HG03135 (cell line): ENCODE results near the gene PPP2R1B.

Experiments used
- ATAC-seq: cut with Tn5 transposase; IDR thresholded peaks from one replicate; pipeline ENCODE4 v1.9.1; 2021; ENCODE audit warnings: mild to moderate bottlenecking, moderate library complexity; ENCODE audit not compliant: unreplicated experiment

Gene PPP2R1B

GRCh38 chr11:111765984-111766833 is at the start of gene PPP2R1B:
Gene PPP2R1B, minus strand, starts transcription at chr11:111766389. Its CDS starts 28 bp downstream, at chr11:111766361.
- peak; percentile 93 for ATAC-seq

- no peak for ATAC-seq
These were observed 49.3 kb upstream of the PPP2R1B start for GRCh38 chr11:111815489-111815888.

DNA sequence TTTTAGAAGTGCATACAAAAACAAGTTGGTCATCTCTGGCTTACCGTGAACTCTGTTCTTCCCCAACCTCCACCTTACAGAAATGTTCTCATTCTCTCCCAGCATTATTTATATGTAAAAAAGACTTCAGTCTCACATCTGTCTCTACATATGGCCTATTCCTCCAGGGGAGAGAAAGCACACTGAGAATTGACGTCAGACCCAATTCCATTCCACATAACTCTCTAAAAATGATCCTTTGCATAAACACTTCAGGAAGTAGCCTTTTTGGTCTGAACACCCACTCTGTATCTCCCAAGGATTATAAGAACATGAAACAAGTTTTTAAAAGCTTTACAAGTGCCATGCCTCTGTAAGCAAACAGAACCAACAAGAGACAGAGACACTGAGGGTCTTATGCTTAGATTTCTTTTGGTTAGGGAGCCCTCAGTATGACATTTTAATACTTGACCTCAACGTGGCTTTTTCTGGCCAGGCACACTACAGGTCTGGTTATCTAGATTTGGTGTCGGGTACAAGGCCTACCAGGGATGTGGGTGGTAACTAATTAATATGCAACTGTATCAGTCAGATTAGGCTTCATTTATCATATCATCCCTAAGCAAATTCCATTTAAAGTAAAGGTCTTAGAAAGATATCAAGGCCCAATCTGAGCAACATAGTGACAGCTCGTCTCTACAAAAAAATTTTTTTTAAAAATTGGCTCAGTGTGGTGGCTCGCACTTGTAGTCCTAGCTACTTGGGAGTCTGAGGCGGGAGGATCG is 48.5 kb upstream of the PPP2R1B start:
- ATAC-seq: no peak

- ATAC-seq: no peak
These were observed 47.9 kb upstream of the PPP2R1B start for GRCh38 chr11:111814106-111814505.

DNA sequence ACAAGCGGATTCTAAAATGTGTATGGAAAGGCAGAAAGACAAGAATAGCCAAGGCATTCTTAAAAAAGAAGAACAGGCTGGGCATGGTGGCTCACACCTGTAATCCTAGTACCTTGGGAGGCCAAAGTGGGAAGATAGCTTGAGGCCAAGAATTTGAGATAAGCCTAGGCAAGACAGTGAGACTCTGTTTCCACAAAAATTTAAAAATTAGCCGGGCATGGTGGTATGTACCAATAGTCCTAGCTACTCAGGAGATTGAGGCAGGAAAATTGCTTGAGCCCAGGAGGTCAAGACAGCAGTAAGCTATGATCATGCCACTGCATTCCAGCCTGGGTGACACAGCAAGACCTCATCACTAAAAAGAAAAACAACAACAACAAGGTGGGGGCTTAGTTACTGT is 46.0 kb upstream of the PPP2R1B start:
- ATAC-seq: no peak

DNA sequence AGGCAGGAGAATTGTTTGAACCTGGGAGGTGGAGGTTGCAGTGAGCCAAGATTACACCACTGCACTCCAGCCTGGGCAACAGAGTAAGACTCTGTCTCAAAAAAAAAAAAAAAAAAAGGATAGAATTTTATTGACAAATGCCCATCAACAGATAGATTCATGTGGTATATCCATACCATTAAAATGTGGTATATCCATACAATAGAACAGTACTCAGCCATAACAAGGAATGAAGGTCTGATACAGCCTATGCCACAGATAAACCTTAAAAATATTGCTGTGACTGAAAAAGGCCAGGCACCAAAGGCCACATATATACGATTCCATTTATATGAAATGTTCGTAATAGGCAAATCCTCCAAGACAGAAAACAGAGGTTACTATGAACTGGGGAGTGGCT is 45.3 kb upstream of the PPP2R1B start:
- no peak for ATAC-seq

GRCh38 chr11:111808834-111809233 is 42.6 kb upstream of the PPP2R1B start:
- no peak for ATAC-seq

DNA sequence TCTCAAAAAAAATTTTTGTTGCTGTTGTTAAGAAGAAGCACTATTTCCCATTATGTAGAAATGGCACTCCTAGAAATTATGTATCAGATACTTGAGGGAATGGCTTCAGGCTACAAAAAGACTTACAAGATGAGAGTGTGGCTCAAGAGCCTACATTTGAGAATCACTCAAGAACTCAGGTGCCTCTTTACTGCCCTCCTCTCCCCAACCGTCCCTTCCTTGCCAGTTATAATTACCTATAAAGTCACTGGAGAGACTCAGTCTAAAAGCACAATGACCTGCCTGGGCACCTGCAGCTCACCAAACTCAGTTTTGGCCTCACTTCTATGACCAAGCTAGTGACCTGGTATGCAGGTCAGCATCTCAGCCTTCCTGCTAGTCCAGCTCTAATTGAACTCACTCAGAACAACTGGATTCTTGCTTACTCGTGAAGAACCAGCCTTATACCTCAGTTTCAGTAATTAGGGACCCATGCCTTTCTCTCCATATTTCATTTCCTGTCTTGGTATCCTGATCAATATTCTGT is 41.9 kb upstream of the PPP2R1B start:
- ATAC-seq: no peak

DNA sequence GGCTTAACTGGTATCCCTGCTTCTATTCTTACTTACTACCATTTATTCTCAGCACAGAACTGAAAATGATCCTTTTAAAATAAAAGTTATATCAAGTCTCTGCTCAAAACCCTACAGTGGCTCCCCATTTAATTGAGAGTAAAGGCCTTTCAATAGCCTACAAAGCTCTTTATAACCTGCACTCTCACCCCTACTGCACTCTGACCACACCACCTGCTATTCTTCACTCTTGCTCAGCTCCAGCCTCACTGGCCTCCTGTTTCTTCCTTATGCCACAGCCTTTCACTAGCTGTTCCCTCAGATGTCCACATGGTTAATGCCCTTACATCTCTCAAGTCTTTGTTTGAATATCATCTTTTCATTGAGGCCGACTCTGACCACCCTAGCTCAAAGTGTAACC is 40.9 kb upstream of the PPP2R1B start:
- no peak for ATAC-seq

DNA sequence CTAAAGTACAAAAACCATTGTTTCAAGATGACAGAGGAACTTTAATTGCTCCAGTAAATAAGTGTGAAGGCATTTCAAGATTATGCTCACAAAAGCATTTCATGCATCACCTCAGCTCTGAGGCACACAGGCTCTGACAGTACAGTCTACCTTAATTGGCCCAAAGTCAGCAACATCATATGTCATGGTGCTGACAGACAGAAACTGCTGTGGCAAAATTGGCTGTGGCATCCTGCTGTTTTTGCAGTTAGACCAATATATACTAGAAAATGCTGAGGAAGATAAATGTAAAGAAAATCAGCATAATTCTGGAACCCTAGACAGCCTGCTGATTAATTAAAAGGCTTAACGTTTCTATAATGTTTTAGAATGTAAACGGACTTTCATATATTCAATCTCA is 34.9 kb upstream of the PPP2R1B start:
- no peak for ATAC-seq

DNA sequence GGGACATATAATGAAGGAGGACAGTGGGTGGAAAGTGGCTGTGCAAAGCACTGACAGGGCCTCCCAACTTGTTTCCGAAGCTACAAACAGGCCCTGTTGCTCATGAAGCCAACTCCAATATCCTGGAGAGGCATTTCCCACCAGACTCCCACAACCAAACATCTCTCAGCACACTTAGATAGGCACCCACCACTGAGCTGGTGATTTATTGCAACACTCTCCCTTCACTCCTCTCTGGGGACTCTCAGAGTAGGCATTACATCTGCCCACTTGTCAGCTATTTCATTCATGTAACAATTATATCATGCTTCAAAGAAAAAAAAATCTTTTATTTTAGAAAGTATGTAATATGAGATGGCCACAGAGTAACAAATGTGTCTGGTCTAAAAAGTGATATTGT is 32.1 kb upstream of the PPP2R1B start:
- ATAC-seq: no peak

GRCh38 chr11:111797145-111797581 is 31.0 kb upstream of the PPP2R1B start:
- ATAC-seq: peak; percentile 57

GRCh38 chr11:111796696-111797095 is 30.5 kb upstream of the PPP2R1B start:
- ATAC-seq: no peak

DNA sequence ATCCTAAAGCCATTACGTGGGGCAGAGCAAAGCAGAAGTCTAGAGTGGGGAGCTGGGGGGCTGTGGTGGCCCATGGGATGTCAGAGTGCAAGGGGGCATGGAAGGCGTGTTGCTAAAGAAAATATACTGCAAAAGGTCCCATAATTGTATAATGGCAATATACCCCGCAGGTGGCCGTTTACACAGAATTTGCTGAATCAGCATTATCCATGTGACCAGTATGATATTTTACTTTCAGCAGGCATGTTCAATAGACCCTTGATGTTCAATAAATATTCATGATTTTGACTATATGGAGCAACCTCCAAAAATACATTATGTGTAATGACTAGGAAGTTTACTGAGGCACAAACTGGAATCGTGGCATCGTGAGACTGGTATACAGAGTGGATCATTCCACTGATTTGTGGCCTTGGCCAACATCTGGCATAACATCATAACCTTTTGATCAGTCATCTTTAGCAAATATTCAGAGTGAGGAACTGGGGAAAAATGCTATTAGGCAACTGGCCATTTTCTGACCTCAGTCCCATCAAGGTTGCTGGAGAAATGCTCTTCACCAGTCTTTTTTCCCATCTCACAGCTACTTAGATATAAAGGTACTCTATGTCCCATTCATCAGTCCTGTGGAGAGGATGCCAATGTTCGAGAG is 29.3 kb upstream of the PPP2R1B start:
- no peak for ATAC-seq

DNA sequence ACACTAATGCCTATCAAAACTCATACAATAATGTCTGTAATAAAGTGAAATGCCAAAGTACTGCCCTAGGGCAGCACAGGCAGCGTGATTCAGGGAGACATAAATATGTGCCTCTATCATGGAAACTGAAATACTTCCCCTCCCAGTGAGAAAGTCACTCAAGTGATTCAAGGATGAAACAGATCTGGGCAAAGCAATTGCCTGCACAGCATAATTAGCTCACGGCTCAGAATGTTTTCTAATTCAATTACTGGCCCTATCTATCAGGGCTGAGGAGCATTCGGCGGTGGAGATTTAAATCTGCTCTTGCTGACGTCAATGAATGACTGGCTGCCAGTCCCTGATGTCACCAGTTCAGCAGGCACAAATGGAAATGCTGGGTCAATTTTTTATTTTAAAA is 27.7 kb upstream of the PPP2R1B start:
- no peak for ATAC-seq

DNA sequence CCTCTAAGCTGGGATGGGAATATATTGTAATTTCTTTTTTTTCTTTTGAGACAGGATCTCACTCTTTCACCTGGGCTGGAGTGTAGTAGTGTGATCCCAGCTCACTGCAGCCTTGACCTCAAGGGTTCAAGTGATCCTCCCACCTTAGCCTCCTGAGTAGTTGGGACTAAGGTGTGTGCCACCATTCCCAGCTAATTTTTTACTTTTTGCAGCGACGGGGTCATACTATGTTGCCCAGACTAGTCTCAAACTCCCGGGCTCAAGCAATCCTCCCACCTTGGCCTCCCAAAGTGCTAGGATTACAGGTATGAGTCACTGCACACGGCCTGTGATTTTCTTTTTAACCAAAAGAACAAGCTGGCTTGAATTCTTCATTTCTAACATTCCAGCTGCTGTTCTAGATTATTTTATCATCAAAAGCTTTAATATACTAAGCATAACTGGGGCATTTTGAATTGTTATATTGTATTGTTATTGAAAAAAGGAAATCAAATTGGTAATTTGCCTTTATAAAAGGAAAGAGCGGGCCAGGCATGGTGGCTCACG is 26.8 kb upstream of the PPP2R1B start:
- no peak for ATAC-seq

GRCh38 chr11:111792314-111792713 is 26.1 kb upstream of the PPP2R1B start:
- ATAC-seq: no peak

GRCh38 chr11:111788464-111788863 is 22.3 kb upstream of the PPP2R1B start:
- ATAC-seq: no peak

DNA sequence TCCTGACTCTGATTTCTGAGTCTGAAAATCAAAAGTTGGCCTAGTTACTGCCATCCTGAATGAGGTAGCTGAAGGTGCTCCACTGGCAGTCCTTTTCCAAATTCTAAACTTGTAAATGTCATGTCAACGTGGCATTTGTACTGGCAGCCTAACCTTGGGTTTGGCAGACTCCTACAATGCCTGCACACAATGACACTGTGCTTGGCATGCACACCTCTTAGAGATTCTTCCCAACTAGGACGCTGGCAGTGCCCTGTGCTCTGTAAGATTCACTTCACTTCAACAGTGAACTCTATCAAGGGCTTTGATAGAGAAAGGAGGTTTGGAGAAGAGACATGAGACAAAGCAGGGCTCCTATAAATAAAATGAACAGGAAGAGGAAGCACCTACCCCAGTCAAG is 21.9 kb upstream of the PPP2R1B start:
- ATAC-seq: no peak

DNA sequence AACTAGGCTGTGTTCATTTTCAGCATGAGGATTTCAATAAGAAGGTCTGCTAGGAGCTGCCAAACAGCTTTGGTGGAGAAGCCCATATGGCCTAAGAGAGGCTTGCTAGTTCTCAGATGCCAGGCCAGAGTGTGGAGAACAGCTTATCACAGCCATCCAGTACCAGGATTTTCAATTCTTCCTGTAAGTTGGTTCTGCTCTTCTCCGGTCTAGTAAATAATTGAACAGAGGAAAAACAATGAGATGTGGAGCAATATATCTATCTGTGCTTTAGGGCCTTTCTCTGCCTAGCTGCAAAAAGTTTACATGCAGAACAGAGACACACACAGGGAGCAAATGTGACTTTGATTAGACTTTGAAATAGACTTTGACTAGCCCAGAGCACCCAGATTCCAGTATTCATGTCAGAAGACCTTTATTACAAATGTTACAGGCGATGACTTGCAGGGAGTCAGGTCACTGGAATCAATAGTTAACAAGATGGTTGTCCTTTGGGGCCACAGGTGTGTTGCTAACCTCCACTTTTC is 19.8 kb upstream of the PPP2R1B start:
- no peak for ATAC-seq

- no peak for ATAC-seq
These were observed 18.9 kb upstream of the PPP2R1B start for GRCh38 chr11:111785076-111785475.
